Measurements from ENCODE around the gene TGIF1.

GRCh38 chr18:3444296-3444695 lies 5.7 kb upstream of the TGIF1 start:
- TF ChIP-seq CTCF (IDR thresholded peaks at IDR 0.05): no peak
- TF ChIP-seq POLR2A (IDR thresholded peaks at IDR 0.05): no peak

All from Peyer's patch (tissue), 4 donors.